Measurements from ENCODE around the gene ITPR2. TPM values are rescaled to one million over a fixed set of nuclear protein-coding genes. Genes with fewer than 3 reads are reported as not detected.
"Not testable (repeated sequence)": the region's sequence is repeated elsewhere in the genome, so short reads cannot be mapped to it uniquely, and the experiment has no call there.

ITPR2 gene
- total RNA-seq, 1 donor from 2014 or later, result 63.4 TPM

DNA sequence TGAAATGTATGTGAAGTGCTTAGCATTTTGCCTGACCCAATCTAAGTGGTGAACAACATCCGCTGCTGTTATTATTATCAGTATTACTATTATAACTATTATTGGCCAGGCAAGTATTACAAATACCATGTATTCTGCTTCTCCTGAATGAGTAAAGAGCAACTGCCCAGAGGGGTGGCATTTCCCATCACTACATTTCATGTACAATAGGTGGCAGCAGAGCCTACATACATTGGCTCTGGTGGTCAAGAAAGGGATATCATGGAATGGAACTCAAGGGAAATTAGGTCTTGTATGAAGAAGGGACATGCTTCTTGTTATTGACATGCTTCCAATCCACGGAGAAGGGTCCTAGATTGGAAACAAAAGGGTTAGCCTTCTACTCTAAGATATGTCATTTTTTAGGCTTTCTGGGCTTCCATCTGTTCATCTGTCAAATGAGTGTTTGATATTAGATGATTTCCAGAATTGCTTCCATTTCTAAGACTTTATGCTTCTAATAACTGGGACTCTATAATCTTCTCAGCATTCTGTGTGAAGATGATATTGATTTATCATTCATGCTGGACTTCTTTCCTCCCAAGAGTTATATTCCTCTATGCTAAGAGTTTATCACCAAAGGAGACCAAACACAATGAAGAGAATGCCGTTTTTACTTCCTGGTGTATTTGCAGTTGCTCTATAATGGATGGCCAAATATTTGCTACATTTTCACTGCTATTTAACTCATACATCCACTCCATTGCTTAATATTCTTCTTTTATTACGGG lies 398.5 kb downstream of the ITPR2 start:
- DNase-seq, result no peak

DNA sequence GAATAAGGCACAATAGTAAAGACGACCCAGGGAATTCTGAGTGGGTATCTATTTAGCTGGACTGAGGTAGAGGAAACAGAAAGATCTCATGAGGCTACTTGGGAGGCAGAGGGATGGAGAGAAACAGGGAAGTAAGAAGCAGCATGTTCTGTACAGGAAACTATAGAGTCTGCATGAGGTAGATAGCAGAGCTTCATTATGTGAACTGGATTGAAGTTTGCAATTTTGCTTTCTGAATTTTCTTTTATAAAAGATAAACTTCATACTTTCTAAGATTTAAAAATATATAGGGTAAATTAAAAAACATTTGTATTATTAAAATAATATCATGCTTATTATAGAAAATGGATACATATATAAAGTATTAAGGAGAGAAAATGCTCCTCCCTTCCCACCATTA lies 399.3 kb downstream of the ITPR2 start:
- not testable (repeated sequence) for DNase-seq

DNA sequence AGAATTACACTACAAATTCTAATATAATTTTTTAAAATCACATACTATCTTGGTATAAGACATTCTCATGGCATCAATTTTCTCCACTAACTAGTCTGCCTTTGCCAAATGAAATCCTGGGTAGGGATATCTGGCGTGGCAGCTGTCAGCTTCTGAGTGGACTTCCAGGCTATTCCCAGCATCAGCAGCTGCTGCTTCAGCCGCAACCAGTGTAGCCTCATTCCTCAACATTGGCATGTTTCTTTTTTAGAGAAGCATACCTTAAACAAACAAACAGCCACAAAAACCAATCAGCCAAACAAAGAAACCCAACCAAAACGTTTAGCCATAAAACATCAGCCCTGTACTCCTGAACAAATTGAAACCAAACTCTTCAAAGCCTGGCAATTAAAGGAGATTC lies 401.8 kb downstream of the ITPR2 start:
- no peak for DNase-seq

DNA sequence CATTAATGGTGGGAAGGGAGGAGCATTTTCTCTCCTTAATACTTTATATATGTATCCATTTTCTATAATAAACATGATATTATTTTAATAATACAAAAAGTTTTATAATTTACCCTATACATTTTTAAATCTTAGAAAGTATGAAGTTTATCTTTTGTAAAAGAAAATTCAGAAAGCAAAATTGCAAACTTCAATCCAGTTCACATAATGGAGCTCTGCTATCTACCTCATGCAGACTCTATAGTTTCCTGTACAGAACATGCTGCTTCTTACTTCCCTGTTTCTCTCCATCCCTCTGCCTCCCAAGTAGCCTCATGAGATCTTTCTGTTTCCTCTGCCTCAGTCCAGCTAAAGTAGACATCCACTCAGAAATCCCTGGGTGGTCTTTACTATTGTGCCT lies 402.4 kb downstream of the ITPR2 start:
- DNase-seq, result not testable (repeated sequence)

DNA sequence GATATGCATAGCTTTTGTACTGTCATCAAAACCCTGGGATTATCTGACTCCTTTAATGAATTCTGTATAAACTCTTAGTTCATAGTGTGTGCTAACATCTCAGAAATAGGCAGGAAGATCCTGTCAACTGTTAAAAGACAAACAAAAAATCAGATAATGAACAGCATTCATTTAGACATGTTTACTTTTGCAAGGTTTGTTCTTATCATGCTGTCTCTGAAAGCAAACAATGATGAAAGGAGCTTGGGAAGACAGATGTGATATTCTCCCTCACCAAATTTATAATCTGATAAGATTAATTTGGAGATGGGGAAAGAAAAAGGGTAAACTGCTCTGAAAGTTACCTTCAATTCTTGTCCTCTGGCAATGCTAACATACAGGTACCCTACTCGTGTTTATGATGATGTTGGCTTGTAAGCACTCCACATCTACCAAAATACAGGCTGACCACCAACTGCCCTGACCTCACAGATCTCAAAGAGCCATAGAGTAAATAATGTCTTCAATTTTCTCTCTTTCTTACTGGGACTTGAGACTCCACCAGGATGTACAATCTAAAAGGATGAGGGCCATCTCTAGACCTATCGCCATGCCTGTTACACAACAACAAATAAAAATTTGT lies 403.8 kb downstream of the ITPR2 start:
- no peak for DNase-seq

DNA sequence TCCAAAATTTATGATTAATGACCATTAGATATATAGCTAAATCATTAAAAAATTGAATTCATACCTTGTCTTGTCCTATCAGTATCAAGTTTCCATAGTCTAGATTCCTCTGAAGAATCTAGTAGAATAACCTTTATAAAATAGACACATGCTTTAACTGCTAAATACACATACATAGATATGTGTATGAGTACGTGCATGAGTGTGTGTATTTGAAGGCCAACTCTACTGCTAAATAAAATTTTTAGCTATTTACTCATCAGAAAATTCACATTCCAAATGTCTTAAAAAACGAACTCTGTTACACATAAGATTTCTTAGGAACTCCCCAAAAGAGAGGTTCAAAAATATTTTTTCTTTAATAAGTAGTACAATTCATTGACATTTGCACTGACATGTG lies 404.6 kb downstream of the ITPR2 start:
- no peak for DNase-seq

DNA sequence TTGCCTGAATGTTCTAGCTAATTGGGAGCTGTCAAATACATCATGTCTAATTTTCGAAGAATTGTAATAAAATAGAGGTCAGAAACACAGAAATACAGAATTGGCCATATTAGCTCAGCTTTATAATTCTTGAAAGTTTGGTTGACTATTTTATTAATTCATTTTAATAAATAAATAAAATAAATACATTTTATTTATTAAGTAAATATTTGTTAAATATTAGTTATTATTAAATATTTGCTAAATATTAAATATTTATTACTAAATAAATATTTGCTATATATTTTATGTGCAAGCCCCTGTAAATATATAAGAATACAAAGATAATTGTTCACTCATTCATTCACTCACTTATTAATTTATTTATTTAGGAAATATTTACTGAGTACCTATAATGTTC lies 406.3 kb downstream of the ITPR2 start:
- DNase-seq, result no peak

DNA sequence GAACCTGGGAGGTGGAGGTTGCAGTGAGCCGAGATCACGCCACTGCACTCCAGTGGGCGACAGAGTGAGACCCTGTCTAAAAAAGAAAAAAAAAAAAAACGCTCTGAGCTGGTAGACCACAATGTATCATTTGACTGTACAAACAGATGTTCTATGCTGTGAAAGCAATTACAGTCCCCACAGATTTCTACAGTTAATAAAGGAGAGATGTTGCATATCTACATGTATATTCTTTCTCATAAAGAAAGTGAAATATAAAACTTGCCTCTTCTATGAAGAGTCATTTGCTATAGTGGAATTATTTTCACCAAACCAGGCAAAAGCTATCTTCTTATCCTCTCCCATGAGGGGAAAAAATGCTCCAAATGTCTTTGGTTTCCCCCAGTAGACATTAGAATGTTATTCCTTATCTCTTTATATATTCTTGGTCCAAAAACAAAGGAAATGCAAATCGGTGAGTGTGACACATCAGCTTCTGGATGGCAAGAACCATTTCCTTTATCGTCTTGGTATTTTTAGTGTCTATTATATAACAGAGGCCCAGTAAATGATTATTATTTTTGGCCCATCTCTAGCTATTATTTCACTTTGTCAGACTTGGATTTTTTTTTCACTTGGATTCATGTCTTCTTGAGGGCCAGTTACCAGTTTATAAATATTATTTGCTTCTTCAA lies 407.3 kb downstream of the ITPR2 start:
- DNase-seq, result no peak

DNA sequence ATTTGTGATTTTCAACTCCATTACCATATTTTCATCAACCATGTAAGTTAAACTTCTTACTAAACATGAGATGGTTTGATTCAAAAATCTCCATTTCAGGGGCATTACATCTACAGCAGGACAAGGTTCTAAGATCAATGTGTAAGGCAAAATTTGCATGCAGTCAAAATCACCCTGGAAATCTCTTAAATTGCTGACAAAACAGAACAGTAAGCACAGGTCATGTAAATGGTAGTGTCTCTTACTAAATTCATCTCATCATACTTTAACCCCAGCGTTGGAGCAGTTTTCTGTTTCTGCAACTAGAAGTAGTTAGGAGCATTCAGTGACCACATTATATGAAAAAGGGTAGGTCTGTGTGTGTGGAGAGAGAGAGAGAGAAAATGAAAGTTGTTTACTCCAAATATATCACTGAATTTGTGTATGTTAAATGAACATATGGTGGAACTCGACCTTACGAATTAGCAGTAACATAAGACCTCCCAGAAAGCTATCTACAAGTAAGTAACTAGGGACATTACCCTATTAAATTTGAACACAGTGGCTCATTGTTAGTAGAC lies 410.1 kb downstream of the ITPR2 start:
- DNase-seq, result no peak

DNA sequence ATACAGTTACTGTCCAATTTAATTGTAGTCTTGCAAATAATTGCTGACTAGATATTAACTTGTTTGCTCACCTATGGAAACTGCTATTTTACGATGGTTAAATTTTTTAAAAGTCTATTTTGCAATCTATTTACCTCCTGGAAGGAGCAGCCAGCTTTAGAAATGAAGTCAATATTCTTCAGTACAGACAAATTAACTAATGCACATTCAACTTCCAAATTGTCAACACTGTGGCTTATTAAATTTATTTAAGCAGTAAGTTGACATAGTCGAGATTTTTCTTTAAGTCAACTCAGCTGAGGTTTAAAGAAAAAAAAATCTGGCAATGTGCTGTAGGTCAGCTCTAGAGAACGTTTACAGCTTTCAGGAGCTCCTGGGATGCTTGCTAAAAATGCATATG lies 416.4 kb downstream of the ITPR2 start:
- no peak for DNase-seq

DNA sequence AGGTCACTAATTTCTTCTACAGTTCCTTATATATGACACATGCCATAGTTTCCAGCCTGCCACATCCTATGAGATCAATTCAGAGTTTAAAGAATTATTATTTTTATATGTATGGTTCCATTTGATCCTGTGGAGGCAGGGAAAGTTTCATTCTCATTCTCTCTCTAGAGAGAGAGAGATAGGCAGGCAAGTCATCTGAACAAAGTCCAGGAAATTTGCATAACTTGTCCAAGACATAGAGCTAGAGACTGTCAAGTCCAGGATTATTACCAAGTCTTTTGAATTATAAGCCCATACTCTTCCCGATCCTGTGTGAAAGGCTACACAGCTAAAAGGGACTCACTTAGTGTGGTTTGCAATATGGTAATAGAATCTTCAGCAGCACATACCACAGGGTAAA lies 422.3 kb downstream of the ITPR2 start:
- DNase-seq, result no peak

DNA sequence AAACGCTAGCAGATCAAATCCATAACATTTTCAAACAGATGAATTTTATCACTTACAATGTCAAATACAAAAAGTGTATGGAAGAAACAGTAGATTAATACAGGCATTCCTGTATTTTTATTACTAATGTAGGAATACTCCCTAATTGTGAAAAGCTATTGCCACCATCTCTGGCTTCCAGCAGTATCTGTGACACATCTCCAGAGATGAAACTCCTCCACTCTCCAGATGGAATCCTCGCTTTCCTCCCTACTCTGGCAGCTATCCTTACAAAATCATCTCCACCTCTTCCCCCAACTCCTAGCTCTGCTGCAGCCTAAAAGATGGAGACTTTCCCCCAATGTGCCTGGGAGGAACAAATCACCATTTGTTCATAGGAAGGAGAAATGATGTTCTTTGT lies 426.2 kb downstream of the ITPR2 start:
- DNase-seq, result no peak

DNA sequence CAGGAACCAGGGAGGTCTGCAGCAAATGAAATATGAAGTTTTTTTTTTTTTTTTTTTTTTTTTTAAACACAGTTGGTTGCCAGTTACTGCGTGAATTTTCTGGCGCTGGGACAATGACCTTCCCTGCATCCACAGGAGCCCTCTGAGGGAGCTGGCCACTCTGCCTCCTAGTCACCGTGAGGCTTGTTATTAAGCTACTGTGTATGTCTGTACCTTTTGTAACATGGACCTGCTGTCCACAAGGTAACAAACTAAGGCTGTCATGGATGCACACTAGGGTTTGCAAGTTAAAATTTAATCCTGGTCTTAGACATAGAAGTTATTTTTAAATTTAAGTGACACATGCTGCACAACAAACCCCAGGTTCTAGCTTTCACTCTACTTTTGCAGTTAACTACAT lies 426.6 kb downstream of the ITPR2 start:
- no peak for DNase-seq

DNA sequence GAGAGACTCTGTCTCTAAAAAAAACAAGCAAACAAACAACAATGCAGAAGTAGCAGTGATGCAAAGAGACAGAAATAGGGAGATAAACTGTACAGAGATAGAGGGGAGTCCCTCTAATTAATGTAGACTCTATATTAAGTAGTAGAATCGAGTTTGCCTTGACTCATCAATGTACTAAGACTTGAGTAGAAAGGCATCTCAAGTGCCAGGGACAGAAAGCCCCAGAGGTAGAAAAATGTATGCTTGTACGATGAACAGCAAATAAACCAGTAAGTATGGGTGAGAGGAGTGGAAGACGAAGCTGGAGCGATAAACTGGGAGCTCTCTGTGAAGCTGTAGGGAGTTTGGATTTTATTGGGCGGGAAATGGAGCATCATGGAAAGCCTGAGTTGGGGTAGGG lies 429.4 kb downstream of the ITPR2 start:
- DNase-seq, result no peak

DNA sequence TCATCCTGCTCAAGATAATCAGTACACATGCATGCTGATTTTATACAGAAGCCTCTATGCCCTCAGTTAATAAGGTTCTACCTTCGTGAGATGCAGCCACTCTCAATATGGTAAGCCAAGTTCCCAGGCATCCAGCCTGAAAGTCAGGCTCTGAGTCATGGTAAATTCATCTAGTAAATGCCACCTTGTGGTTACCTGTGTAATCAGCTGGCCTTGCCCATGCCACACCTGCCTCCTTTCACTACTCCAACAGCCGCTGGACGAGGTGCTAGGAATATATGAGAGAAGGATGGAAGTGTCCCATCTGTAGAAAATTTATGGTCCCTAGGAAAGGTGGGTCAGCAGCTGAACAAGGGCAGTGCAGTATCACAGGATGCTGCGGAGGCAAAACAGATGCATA lies 430.3 kb downstream of the ITPR2 start:
- no peak for DNase-seq

DNA sequence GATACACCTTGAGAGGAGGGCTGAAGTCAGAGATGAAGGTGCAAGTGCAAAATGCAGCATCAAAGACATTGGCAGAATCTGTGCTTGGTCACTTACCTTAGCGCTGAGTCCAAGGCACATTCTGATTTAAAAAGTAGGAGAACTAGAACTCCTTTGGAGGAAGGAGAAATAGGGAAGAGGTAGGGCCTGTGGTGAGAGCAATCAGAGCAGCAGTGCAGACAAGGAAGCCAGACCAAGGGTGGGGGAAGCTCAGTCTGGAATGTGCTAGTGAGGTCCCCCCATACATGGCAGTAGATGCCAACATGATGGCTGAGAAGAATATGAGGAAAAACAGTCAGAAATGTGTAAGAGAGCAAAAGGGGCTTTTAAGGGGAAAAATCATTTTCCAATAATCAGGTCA lies 431.1 kb downstream of the ITPR2 start:
- DNase-seq, result no peak

DNA sequence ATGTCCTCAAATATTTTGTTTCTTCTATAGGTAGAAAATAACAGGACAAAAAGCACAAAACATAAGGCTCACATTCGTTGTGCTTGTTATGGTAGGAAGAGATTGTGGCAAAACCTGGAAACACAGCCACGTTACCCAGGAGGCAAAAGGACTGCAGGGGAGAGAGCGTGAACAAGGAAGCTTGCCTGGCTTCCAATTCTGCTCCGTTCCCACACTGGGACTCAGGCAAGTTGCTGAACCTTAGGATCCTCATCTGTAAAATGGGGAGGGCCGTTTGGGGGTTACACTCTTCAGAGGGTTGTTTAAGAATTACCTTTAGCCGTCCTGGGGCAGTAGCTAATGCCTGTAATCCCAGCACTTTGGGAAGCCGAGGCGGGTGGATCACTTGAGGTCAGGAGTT lies 432.4 kb downstream of the ITPR2 start:
- no peak for DNase-seq

DNA sequence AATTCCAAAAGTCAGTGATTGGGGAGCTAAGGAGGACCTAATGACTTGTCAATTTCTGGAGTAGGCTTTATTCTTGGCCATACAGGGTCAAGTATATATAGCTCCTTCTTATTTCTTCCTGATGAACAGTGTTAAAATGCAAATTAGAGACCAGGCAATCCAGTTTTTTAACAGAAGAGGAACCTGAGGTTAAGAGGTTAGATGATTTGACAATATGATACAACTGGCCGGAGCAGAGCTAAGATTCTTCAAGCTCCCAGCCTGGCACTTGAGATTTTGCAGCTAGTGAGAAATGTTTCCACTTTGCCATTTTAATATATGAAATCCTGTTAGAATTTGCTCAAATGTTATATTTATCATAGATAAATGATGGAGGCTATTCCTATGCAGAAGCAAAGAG lies 433.6 kb downstream of the ITPR2 start:
- DNase-seq, result no peak

DNA sequence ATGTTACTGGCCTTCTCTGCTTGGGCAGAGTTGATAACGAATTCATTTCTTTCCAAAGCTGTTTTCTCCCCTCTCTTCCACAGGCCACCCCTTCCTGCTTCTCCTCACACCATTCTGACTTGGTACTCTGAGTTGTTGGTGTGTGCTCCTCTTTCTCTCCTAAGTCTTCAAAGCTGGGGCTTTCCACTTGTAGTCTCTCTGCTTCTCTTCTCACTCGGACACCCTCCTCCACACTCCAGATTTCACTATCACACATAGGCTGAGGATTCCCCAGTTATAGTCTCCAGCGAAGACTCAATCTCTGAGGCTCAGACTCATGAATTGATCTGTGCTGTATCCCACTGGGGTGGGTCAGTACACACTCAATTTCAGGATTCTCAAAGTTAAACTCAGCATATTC lies 436.6 kb downstream of the ITPR2 start:
- no peak for DNase-seq

DNA sequence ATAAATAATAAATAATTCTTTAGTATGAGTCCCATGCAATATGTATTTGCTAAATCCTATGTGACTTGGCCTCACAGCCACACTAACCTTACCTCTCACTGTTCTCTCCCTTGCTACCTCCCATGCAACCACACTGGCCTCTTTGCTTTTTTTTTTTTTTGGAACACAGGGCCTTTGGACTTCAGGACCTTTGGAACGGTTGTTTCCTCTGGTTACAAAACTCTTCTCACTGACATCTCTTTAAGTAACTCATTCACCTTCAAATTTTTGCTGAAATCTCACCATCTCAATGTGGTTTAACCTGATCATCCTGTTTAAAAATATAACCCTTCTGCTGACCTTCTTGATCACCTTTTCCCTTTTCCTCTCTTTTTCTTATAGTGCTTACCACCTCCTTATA lies 443.7 kb downstream of the ITPR2 start:
- DNase-seq, result no peak

DNA sequence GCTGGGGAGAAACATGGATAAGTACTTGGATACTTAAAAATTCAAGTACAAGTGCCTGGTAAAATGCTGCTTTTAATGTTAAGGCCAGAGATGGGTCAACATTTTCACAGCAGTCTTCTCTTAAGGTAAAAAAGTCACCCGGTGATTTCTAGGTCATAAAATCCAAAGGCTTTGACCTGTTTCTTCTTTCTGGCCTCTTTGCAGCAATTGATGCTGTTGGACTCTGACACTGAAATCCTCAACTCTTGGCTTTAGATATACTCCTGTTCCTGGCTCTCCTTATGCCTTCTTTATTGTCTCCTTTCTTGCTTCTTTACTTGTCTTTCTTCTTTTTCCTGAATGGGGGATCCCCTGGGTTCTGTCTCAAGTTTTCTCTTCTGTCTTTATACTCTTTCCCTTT lies 448.5 kb downstream of the ITPR2 start:
- no peak for DNase-seq

DNA sequence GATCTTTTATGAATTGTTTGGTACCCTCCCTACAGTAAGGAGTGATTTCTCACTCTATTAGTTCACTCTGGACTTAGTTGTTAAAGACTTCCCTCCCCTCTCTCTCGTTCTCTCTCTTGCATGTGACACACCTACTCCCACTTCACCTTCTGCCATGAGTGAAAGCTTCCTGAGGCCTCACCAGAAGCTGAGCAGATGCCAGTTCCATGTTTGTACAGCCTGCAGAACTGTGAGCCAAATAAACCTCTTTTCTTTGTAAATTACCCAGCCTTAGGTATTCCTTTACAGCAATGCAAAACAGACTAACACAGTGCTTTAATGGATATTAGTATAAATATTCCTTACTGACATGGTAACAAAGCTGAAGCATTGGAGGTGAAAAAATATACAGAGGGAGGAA lies 450.0 kb downstream of the ITPR2 start:
- no peak for DNase-seq

DNA sequence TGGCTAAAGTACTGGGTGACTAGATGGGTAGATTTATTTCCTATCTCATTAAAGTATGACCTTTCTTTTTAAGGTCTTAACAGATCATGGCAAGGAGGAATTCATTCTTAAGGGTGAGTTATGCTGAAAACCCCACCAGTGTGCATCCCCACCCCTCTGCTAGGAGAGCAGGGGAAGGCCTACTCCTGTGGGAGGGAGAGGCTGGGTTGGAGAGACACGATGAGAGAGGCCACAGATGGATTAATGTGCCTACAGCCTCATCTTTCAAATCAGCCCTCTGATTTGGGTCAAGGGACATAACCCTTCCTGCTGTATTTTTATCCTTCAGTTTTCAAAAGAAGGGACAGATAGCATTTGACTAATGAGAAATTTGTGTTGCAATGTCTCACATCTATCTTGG lies 452.1 kb downstream of the ITPR2 start:
- DNase-seq, result no peak
